Spinal cord (tissue), 10 donors: ENCODE results near the gene NFIA. TPM values are rescaled to one million over a fixed set of nuclear protein-coding genes. Genes with fewer than 3 reads are reported as not detected.
A peak's percentile ranks its signal among the peaks of the same experiment; 100 is the strongest.

Experiments used
- DNase-seq, 6 donors: peaks; one replicate each; pipeline versions ENCODE4 v3.0.0 to v3.0.0-alpha.2; 2013 to 2015; ENCODE audit warnings: low spot score in 6 of 6, low read depth in 4 of 6
- H3K27ac ChIP-seq: one replicate; pipeline ENCODE4 v1.5.1; 2013; ENCODE audit warnings: low read depth, low read length, control low read depth
- H3K27me3 ChIP-seq: one replicate; pipeline ENCODE4 v1.6.1; 2013; ENCODE audit warnings: low read length; ENCODE audit not compliant: control insufficient read depth, insufficient read depth
- H3K36me3 ChIP-seq: one replicate; pipeline ENCODE4 v1.6.1; 2013; ENCODE audit warnings: low read length; ENCODE audit not compliant: control insufficient read depth, insufficient read depth
- H3K4me1 ChIP-seq: one replicate; pipeline ENCODE4 v1.6.1; 2013; ENCODE audit warnings: low read length; ENCODE audit not compliant: control insufficient read depth, insufficient read depth
- H3K4me3 ChIP-seq: one replicate; pipeline ENCODE4 v1.5.1; 2013; ENCODE audit warnings: low read depth, low read length, control low read depth
- H3K9me3 ChIP-seq: one replicate; pipeline ENCODE4 v1.6.1; 2013; ENCODE audit warnings: low read length; ENCODE audit not compliant: control insufficient read depth, insufficient read depth
- WGBS: methylation state at CpG from one replicate; pipeline ENCODE4 v1.1.5; 2013; ENCODE audit warnings: missing lambda C conversion rate; ENCODE audit not compliant: insufficient coverage; 5-methylcytosine and 5-hydroxymethylcytosine counted together
- polyA plus RNA-seq, 2 donors: library from polyadenylated mRNA; unstranded; fragments of 120-200 nt; gene quantifications; one replicate each; pipeline ENCODE4 v1.2.1, GENCODE V29; 2013; ENCODE audit not compliant: insufficient read length in 2 of 2
- total RNA-seq, 2 donors: library from RNA; depleted of rRNA in 1 of 2; stranded (reverse); fragments of 120-200 nt in 1 of 2; fragments of >200 nt in 1 of 2; gene quantifications; one replicate each; pipeline versions ENCODE4 v1.2.3 to v1.2.4, GENCODE V29; 2013 to 2014
- donor health status: healthy.

Gene NFIA
- total and polyA plus RNA-seq, 4 donors: 36.1 to 77.2 (median 62.5) TPM

GRCh38 chr1:61504305-61504704 is 421.9 kb downstream of the NFIA start:
- WGBS: no CpG with 5 or more reads among the region's 1 CpG
- peaks cover 4% of the 10 kb centered on the region for H3K4me1 ChIP-seq
- H3K4me3 ChIP-seq: no peak overlapping the region
- H3K36me3 ChIP-seq: no peaks in the 10 kb centered on the region
- no peaks in the 10 kb centered on the region for H3K27me3 ChIP-seq
- H3K9me3 ChIP-seq: no peaks in the 10 kb centered on the region
- no peak overlapping the region for H3K27ac ChIP-seq
- DNase-seq: no peak

GRCh38 chr1:61504852-61505390 is 422.6 kb downstream of the NFIA start:
- H3K27me3 ChIP-seq: no peaks in the 10 kb centered on the region
- H3K9me3 ChIP-seq: no peaks in the 10 kb centered on the region
- H3K27ac ChIP-seq: no peak overlapping the region
- WGBS: 60% methylated on average over 2 of the region's 4 CpGs
- peak in 1 of 6 donors; percentile 33 for DNase-seq
- H3K36me3 ChIP-seq: no peaks in the 10 kb centered on the region
- H3K4me1 ChIP-seq: peaks cover 4% of the 10 kb centered on the region
- no peak overlapping the region for H3K4me3 ChIP-seq

- no peaks in the 10 kb centered on the region for H3K9me3 ChIP-seq
- no peak for DNase-seq
- H3K27ac ChIP-seq: no peak overlapping the region
- WGBS: 83% methylated on average over 2 of the region's 2 CpGs
- no peak overlapping the region for H3K4me3 ChIP-seq
- no peaks in the 10 kb centered on the region for H3K27me3 ChIP-seq
- peaks cover 4% of the 10 kb centered on the region for H3K4me1 ChIP-seq
- H3K36me3 ChIP-seq: no peaks in the 10 kb centered on the region
These were observed 423.9 kb downstream of the NFIA start for GRCh38 chr1:61506236-61506635.

GRCh38 chr1:61506944-61507500 is 424.7 kb downstream of the NFIA start:
- Histone ChIP-seq H3K4me3 (no peak overlapping the region), H3K27ac (no peak overlapping the region), H3K9me3 (no peaks in the 10 kb centered on the region), H3K36me3 (no peaks in the 10 kb centered on the region), H3K4me1 (peaks cover 1% of the 10 kb centered on the region), H3K27me3 (no peaks in the 10 kb centered on the region)
- WGBS: no CpG with 5 or more reads among the region's 4 CpGs
- DNase-seq: no peak
